Measurements from ENCODE around the gene PYGB. TPM values are rescaled to one million over a fixed set of nuclear protein-coding genes. Genes with fewer than 3 reads are reported as not detected.
"Not testable (repeated sequence)": the region's sequence is repeated elsewhere in the genome, so short reads cannot be mapped to it uniquely, and the experiment has no call there.

The PYGB gene
- total RNA-seq, 2 donors from 2014 or later, result 275 to 329 TPM

- intact Hi-C loops (cut with DNase I, micrococcal nuclease), result loop anchor here in 1 of 2 donors (10.0 kb wide), 1 partner anchor 72 kb away; no protein-coding TSS in a partner anchor
- not testable (repeated sequence) for ATAC-seq, DNase-seq
Measured at GRCh38 chr20:25312716-25313115, 64.8 kb downstream of the PYGB start.

GRCh38 chr20:25313593-25313992 is 65.7 kb downstream of the PYGB start:
- DNase-seq, result no peak
- intact Hi-C loops (cut with DNase I, micrococcal nuclease), result loop anchor here in 1 of 2 donors (10.0 kb wide), 1 partner anchor 71 kb away; no protein-coding TSS in a partner anchor

GRCh38 chr20:25314497-25315417 is 66.9 kb downstream of the PYGB start:
- DNase-seq, result peak in 1 of 2 donors; percentile 14
- intact Hi-C loops (cut with DNase I, micrococcal nuclease), result loop anchor here in 1 of 2 donors (10.0 kb wide), 1 partner anchor 70 kb away; no protein-coding TSS in a partner anchor

More at GRCh38 chr20:25313593-25313992, 65.7 kb downstream of the PYGB start:
- ATAC-seq, result no peak

GRCh38 chr20:25315418-25316210 is 67.7 kb downstream of the PYGB start:
- DNase-seq (peak in 1 of 2 donors; percentile 10), ATAC-seq (no peak)
- intact Hi-C loops (cut with DNase I, micrococcal nuclease), result loop anchor here in 1 of 2 donors (10.0 kb wide), 1 partner anchor 69 kb away; no protein-coding TSS in a partner anchor

More at GRCh38 chr20:25314497-25315417, 66.9 kb downstream of the PYGB start:
- ATAC-seq, result no peak

GRCh38 chr20:25316506-25317190 is 68.8 kb downstream of the PYGB start:
- intact Hi-C loops (cut with DNase I, micrococcal nuclease), result loop anchor here in 1 of 2 donors (10.0 kb wide), 1 partner anchor 68 kb away; no protein-coding TSS in a partner anchor
- ATAC-seq, result peak; percentile 36
- peak in 1 of 2 donors; percentile 14 for DNase-seq

GRCh38 chr20:25317351-25318075 is 69.6 kb downstream of the PYGB start:
- ATAC-seq (peak; percentile 69), DNase-seq (peak in 1 of 2 donors; percentile 27)
- intact Hi-C loops (cut with DNase I, micrococcal nuclease), result loop anchor here in 1 of 2 donors (10.0 kb wide), 1 partner anchor 67 kb away; no protein-coding TSS in a partner anchor

- intact Hi-C loops (cut with DNase I, micrococcal nuclease), result loop anchor here in 1 of 2 donors (10.0 kb wide), 1 partner anchor 66 kb away; no protein-coding TSS in a partner anchor
- DNase-seq, result peak in 1 of 2 donors; percentile 33
- ATAC-seq, result no peak
Measured at GRCh38 chr20:25318471-25319240, 70.8 kb downstream of the PYGB start.

GRCh38 chr20:25319241-25320034 is 71.6 kb downstream of the PYGB start:
- ATAC-seq (no peak), DNase-seq (peak in 1 of 2 donors; percentile 23)
- intact Hi-C loops (cut with DNase I, micrococcal nuclease), result loop anchor here in 1 of 2 donors (10.0 kb wide), 1 partner anchor 65 kb away; no protein-coding TSS in a partner anchor

- intact Hi-C loops (cut with DNase I, micrococcal nuclease), result no loop called here
- DNase-seq, result peak in 1 of 2 donors; percentile 22
- ATAC-seq, result no peak
Measured at GRCh38 chr20:25320035-25320800, 72.3 kb downstream of the PYGB start.

- peak in 1 of 2 donors; percentile 12 for DNase-seq
- no peak for ATAC-seq
- intact Hi-C loops (cut with DNase I, micrococcal nuclease), result no loop called here
Measured at GRCh38 chr20:25321262-25321831, 73.5 kb downstream of the PYGB start.

- intact Hi-C loops (cut with DNase I, micrococcal nuclease), result no loop called here
- ATAC-seq, result no peak
- no peak for DNase-seq
Measured at GRCh38 chr20:25321991-25322390, 74.1 kb downstream of the PYGB start.

- DNase-seq (no peak), ATAC-seq (peak; percentile 92)
- intact Hi-C loops (cut with DNase I, micrococcal nuclease), result no loop called here
Measured at GRCh38 chr20:25323496-25324246, 75.8 kb downstream of the PYGB start.

GRCh38 chr20:25324412-25324811 is 76.5 kb downstream of the PYGB start:
- DNase-seq, result no peak
- intact Hi-C loops (cut with DNase I, micrococcal nuclease), result no loop called here

GRCh38 chr20:25325073-25325472 is 77.2 kb downstream of the PYGB start:
- intact Hi-C loops (cut with DNase I, micrococcal nuclease), result no loop called here
- DNase-seq, result no peak
- ATAC-seq, result peak; percentile 19

More at GRCh38 chr20:25324412-25324811, 76.5 kb downstream of the PYGB start:
- ATAC-seq, result peak; percentile 18
